NCI-H1417 treated with DMSO at 0.1 percent for 48 hours (cell line): ENCODE data around the gene CETP.
"Not testable (repeated sequence)": the region's sequence is repeated elsewhere in the genome, so short reads cannot be mapped to it uniquely, and the experiment has no call there.

ENCODE experiments used
- DNase-seq: peaks from one replicate; lab custom pipeline; 2025; lab: John Stamatoyannopoulos, UW

Gene CETP

DNA sequence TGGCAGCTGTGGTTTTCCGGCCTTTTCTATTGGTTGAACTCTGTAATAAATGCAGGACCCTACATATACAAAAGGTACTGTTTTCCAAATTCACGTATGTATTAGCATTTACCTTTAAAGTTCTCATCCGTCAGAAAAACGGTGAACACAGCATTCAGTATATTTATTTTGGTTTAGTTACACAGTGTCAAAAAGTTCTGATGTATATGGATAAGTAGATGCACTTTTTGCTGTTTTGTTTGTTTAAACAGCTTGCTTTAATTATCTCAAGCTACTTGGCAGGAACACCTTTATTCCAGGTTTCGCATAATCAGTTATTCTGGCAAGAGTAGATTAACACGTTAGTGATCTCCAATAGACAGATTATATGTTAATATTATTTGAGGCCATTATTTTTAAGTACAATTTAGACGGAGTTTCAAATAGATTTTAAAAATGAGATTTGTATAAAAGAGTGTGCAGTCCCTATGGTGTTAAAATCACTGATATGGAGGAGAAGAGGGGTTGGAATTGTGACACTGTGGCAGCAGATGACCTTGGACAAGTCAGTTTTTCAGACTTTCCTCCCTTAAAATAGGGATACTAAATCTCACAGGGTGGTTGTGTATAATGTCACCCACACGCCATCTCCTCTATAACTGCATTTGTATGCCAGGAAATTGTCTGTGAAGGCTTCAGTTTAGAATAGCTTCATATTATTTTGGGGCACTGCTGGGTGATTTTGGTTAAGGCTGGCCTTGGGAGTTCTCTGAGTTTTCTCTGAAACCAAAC lies 27.7 kb upstream of the CETP start:
- DNase-seq, result no peak

DNA sequence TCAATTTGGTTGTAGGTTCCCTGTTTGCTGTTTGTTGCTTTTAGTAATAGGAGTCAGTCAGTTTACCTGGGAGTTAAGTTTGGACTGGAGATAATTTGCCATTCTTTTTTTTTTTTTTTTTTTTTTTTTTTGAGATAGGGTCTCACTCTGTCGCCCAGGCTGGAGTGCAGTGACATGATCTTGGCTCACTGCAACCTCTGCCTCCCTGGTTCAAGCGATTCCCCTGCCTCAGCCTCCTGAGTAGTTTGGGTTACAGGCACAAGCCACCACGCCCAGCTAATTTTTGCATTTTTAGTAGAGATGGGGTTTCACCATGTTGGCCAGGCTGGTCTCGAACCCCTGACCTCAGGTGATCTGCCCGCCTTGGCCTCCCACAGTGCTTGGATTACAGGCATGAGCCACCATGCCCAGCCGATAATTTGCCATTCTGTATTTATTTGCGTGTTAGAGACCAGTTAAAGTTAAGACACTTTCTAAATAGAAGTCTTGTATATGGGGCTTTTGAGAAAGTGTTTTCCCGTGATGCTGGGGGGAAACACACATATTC lies 27.1 kb upstream of the CETP start:
- not testable (repeated sequence) for DNase-seq

DNA sequence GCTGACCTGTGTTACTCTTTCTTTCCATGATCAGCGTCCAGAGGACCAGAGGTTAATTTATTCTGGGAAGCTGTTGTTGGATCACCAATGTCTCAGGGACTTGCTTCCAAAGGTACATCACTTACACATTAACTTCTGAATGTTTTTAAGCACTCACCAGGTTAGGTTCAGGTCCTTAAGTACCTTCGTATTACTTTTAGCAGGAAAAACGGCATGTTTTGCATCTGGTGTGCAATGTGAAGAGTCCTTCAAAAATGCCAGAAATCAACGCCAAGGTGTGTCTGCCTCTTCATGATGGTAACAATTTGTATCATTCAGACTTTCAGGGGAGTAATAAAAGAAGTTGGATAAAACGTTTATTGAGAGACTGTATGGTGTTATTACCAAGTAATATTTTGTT lies 26.5 kb upstream of the CETP start:
- no peak for DNase-seq

DNA sequence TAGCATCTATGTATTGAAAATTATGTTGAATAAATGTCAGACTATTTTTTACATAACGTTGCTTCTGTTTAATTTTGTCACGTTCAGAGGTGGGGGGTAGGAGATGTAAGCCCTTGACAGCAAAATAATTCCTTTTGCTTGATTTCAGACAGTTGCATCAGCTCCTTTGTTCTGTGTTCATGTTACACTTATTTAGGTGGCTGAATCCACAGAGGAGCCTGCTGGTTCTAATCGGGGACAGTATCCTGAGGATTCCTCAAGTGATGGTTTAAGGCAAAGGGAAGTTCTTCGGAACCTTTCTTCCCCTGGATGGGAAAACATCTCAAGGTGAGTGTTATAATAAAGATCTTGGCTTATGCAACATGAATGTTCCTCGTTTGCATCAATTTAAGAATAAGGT lies 25.3 kb upstream of the CETP start:
- no peak for DNase-seq

DNA sequence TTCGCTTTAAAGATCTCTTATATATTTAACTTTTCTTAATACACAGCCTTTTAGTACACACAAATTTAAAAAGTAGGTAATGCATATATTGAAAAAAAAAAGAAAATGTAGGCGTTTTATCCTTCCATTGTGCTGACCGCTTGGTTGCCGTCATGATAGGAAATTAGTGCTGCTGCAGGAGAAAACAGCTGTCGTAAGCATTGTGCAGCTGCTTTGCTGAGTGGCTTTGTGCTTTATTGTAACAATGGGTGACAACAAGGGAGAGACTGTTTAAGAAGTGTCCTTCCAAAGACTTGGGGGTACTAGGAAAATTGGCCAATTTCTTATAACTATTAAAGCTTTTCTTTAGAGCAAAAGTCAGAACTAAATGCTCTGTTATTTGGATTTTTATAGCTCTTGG lies 24.8 kb upstream of the CETP start:
- no peak for DNase-seq

DNA sequence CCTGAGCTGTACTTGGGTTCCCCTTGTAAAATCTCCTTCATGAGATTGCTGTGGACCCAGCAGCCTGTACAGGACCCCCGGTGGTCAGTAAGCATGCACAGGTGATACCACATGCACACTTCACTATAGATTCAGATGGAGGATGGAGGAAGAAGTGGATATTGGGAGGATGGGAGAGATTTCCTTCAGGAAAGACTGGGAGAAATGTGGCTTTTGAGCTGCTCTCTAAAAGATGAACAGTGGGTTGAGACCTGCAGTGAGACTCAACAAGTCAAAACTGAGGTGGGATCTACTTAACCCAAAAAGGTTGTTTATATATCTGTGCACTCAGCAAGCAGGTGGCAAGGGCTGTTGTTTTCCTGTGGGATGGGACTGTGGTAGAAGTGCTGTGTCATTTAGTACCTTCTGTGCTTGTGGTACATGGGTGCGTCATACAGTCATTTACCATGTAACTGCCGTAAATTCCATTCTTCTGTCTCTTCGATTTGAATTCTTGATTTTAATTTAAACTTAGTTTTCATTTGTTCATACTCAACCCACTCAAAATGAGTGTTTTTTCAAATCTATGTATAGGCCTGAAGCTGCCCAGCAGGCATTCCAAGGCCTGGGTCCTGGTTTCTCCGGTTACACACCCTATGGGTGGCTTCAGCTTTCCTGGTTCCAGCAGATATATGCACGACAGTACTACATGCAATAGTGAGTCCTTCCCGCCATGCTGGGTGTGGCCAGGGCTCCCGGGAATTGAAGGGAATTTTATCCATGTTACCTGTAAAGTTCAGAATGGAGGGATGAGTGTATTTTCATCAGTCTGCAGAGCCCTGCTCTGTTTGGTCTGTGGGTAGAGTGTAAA lies 22.9 kb upstream of the CETP start:
- DNase-seq, result no peak

DNA sequence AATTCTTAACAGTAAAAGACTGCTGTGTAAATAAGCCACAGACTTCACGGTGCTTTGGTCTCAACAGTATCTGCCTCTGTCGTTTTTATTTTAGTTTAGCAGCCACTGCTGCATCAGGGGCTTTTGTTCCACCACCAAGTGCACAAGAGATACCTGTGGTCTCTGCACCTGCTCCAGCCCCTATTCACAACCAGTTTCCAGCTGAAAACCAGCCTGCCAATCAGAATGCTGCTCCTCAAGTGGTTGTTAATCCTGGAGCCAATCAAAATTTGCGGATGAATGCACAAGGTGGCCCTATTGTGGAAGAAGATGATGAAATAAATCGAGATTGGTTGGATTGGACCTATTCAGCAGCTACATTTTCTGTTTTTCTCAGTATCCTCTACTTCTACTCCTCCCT lies 21.9 kb upstream of the CETP start:
- no peak for DNase-seq

DNA sequence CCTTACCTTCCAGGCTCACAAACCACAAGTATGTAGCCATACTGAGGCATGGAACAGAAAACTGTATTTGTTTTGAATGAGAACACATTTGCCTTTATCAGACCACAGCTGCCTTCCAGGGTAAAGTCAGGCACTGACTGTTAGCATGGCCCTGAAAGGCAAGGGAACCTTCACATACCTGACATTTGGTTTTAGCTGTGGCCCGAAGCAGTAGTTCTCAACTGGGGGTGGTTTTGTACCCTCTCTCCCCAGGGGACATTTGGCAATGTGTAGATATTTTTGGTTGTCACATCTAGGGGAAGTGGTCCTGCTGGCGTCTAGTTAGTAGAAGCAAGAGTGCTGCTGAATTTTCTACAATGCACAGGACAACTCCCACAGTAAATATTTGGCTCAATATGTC lies 20.7 kb upstream of the CETP start:
- no peak for DNase-seq

DNA sequence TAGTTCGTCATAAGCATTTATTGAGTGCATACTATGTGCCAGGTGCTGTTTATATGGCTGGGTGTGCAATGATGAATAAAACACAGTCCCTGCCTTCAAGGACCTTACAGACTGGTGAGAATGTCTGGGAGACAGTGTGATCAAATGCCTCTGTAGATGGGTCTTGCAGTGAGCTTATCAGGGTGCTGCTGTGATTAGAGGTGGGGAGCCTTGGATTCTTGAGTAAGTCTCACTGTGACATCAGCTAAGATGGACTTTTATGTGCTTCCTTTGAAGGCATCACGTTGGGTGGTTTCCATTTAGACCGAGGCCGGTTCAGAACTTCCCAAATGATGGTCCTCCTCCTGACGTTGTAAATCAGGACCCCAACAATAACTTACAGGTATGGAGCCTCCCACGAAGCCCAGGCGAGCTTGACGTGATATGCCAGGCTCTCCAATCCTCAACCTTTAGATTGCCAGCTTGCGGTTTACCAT lies 19.9 kb upstream of the CETP start:
- no peak for DNase-seq

DNA sequence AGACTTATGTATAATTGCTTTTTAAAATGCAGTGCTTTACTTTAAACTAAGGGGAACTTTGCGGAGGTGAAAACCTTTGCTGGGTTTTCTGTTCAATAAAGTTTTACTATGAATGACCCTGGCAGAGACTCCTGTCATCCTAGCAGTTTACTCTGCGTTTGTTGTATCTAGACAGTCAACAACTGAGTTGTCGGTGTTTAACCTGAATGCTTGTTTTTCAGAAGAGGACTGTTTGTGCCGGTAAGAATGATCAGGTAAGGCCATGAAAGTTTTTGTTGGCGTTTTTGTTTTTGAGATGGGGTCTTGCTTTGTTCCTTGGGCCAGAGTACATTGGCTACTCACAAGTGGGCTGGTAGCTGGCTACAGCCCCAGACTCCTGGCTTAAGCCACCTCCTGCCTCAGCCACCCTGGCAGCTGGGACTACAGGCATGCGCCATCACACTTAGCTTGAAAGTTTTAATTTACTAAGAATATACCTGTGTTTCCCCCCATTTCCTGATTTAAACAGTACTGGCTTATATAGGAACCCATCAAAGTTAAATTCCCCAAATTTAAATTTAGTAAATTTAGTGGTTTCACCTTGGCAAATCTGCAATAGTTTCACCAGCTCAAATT lies 17.9 kb upstream of the CETP start:
- DNase-seq, result no peak

DNA sequence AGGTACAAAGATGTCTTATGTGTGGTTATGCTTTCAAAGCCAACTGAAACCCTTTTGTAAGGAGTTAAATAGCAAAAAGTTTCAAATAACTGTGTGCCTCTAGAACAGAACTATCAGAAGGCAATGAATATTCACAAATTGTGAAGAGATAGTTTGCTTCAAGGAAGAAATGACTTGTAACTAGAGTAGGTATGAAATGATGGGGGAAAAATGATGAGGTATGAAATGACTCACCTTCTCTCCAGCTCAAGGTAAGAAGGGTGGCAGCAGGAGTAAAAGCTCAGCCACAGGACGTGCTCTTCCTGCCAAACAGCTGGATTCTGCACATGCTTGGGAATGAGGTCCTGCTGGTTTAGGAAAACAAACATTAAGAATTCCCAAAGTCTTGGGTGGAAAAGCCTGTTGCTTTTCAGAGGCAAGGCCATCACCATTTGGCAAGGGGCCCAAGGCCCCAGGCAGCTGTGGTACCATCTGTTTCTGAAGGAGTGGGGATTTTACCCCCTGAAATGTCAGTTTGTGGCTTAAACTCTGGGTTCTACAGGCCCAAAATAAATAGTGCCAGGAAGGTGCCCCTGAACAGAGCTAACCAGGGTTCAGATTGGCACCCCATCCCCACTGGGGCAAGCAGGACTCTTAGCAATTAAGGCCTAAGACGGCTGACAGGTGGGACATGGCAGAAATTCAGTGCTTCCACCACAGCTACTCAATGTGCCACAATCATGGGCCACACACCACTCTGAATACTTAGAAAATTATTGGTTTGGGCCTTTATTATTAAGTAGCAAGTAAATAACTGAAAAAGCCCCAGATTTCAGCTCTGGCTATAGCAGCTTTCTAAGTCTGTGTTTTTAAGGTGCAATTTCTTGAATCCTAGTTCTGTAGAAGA lies 16.6 kb upstream of the CETP start:
- DNase-seq, result no peak

DNA sequence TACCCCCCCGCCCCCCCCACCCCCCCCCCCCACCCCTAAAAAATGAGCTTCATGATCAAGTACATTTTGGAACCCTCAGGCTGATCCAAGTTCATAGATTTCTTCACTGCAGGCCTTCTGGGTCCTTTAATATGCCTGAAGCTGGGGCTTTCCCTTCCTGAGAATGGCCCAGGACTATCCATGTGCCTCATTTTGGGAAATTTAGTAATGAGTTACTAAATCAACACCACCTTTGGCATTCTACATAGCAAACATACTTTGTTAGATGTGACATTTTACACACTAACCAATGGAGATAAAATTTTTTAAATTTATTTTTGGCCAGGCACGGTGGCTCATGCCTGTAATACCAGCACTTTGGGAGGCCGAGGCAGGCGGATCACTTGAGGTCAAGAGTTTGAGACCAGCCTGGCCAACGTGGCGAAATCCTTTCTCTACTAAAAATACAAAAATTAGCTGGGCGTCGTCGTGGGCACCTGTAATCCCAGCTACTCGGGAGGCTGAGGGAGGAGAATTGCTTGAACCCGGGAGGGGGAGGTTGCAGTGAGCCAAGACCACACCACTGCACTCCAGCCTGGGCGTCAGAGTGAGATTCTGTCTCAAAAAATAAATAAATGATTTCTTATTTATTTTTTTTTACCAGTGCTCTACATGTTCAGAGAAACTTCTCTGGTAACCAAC lies 15.8 kb upstream of the CETP start:
- DNase-seq, result no peak

DNA sequence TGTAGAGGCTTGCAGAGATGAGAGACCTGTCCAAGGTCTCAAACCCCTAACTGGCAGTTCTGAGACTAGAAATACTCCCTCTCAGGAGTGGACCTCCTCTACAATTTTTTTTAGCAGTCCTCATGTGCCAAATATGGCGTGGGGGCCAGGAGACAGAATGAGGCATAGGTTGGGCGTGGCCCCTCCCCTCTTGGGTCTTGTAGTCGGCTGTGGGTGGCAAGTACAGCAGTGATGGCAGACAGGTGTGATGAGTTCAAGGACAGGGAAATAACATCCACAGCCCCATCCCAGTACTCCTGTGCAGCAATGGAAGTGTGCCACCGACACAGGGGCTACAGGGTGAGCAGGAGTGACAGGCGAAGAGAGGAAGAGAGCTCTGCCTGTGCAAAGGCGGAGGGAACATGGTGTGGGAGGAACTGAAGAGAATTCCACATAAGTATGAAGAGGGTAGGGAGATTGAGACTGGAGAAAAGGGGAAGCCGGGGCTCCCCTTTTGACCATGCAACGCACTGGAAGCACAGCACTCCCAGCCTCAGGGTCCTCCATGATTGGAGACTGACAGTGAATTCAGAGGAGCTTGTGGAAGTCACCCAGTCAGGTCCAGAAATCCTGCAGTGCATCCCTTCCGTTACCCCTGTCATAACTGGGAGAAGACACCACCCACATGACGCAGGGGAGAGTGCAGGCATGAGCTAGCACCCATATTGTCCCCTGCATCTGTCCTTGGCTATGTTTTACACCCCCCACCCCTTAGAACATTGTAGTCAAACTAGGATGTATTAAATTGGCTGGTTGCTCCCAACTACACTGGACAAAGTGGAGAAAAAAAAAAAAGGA lies 14.8 kb upstream of the CETP start:
- DNase-seq, result no peak

DNA sequence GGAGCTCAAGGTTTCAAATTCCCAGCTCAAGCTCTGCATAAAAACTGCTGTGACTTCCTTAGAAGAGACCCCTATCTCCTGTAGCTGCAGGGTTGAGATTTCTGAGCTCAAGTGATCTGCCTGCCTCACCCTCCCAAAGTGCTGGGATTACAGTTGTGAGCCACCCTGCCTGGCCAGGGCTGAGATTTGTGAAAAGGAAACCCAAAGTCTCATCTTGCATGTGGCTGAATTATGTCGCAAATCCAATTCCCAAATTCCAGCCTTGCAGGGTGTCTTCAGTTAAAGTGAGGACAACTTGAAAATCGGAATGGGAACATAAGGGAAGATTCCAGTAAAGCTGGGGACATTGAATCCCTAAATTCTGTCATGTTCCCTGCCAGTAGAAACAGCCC lies 14.2 kb upstream of the CETP start:
- DNase-seq, result no peak

DNA sequence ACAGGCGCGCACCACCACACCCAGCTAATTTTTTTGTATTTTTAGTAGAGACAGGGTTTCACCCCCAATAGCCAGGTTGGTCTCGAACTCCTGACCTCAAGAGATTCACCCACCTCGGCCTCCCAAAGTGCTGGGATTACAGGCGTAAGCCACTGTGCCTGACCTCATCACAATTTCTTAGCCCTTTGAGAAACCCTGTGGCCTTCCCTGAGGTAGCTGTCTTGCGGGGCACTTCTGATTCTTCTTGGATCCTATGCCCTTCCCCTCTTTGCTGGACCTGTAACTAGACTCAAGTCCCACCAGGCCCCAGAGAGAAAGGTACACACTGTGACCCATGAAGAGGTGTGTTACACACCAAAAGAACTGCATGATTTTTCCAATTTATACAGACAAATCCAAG lies 13.5 kb upstream of the CETP start:
- no peak for DNase-seq

DNA sequence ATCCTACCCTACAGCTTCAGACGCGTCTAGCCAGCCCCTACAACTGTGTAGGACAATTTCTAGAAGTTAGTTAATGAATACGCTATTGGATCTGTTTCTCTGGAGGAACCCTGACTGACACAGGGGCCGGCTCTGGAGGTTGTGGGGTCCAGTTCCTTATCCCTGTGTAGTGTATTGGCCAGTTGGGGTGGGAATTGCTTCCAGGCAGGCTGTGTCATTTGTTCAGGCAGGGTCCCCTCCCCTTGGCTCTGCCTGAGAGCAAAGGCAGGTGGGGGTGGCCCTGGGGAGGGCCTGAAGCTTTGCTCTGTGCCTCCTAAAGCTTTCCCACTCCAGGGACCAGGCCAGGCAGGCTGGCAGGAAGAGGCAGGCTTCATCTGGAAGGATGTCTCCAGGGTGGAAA lies 11.7 kb upstream of the CETP start:
- no peak for DNase-seq

DNA sequence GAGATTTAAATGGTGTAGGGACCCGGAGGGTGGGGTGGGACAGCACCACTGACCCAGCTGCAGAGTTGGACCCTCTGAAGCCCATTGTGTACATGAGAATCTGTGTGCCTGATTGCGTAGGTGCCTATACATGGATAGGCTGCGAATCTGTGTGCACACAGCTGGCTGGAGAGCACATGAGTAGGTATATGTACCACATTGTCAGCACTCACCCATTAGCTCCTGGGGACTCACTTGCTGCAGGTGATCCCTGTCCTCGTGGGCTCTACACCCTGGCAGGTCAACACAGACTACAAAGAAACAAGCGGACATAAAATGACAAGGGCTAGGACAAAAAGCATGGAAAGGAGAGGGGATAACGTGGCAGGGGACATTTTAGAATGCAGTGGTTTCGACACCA lies 11.3 kb upstream of the CETP start:
- no peak for DNase-seq

DNA sequence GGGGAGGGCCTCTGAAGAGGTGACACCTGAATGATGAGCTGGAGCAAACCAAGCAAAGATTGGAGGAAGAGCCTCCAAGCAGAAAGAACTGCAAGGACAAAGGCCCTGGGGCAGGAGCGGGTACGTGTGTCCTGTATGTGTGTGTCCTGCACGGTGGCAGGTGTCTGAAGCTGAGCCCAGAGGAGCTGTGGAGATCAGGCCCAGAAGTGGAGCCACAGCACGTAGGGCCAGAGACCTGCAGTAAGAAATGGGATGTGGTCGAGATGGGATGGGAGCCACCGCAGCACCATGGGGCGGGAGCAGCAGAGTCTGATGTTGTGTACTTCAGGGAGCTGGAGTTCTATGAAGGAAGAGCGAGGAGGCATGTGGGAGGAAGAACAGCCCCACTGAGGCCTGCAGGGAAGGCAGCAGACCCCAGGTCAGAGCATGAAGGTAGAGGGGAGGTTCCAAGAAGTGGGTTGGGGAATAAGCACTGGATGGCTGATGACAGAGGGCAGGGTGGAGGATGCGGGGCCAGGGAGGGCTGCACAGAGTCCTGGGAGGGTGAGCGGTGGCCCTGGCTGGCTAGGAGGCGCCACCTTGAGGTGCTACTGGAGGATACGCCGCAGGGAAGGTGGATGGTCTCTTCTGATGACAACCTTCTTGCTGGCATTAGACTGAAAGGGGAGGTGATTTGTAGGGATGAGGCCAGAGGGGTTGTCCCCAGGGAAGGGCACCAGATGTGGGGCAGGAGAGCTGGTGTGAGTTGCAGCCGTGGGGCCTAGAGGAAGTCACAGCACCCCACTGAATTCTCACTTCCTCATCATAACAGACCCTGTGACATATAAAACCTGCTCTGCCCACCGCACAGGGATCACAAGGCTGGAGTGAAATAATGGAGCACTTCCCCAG lies 10.6 kb upstream of the CETP start:
- DNase-seq, result no peak

DNA sequence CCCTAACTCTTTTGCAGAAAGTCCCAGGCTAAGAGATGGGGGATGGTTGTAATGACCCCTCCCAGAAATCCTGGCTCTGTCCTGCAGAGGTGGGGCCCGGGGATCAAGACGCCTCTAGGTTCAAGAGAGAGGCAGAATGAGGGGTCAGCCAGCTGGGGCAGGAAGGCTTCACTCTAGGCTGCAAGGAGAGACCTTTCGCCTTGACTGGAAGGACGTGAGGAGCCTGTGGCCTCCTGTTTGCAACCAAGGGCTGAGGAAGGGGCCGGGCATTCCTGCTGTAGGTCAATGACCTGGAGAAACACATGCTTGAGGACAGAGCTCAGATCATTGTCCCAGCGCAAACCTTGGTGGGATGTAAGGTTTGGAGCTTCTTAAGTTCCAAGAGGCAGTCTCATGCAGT lies 8.7 kb upstream of the CETP start:
- no peak for DNase-seq
